Immature natural killer cell (primary cell): ENCODE measurements around the gene SORCS2. TPM values are rescaled to one million over a fixed set of nuclear protein-coding genes. Genes with fewer than 3 reads are reported as not detected.
A peak's percentile ranks its signal among the peaks of the same experiment; 100 is the strongest.

Experiments
- DNase-seq, 3 donors: peaks; one replicate each; pipeline ENCODE4 v3.0.0; 2022; ENCODE audit warnings: mixed read lengths in 1 of 3
- H3K27ac Mint-ChIP-seq, 6 donors: one replicate each; pipeline ENCODE4 v1.8.0; 2020; ENCODE audit warnings: mixed read lengths in 6 of 6, mild to moderate bottlenecking in 5 of 6, inconsistent platforms in 4 of 6, moderate library complexity in 3 of 6
- H3K27me3 Mint-ChIP-seq, 3 donors: one replicate each; pipeline ENCODE4 v1.8.0; 2020 to 2021; ENCODE audit warnings: low read depth in 3 of 3, mild to moderate bottlenecking in 3 of 3, mixed read lengths in 3 of 3, moderate library complexity in 3 of 3, inconsistent platforms in 1 of 3
- H3K36me3 Mint-ChIP-seq, 3 donors: one replicate each; pipeline ENCODE4 v1.8.0; 2020; ENCODE audit warnings: mixed read lengths in 3 of 3, inconsistent platforms in 2 of 3, mild to moderate bottlenecking in 2 of 3
- H3K4me1 Mint-ChIP-seq, 2 donors: one replicate each; pipeline ENCODE4 v1.8.0; 2020; ENCODE audit warnings: inconsistent platforms in 2 of 2, mild to moderate bottlenecking in 2 of 2, mixed read lengths in 2 of 2, moderate library complexity in 1 of 2
- H3K4me3 Mint-ChIP-seq, 5 donors: one replicate each; pipeline ENCODE4 v1.8.0; 2020; ENCODE audit warnings: mild to moderate bottlenecking in 5 of 5, mixed read lengths in 5 of 5, inconsistent platforms in 3 of 5, moderate library complexity in 3 of 5
- H3K9me3 Mint-ChIP-seq, 6 donors: one replicate each; pipeline ENCODE4 v1.8.0; 2020; ENCODE audit warnings: mild to moderate bottlenecking in 6 of 6, mixed read lengths in 6 of 6, inconsistent platforms in 4 of 6, moderate library complexity in 3 of 6
- polyA plus RNA-seq, 3 donors: library from polyadenylated mRNA; unstranded; fragments of 300-500 nt; fragmentation: Illumina TruSeq; gene quantifications; one replicate each; pipeline ENCODE4 v1.2.3, GENCODE V29; 2021

SORCS2 gene
- polyA plus RNA-seq, 3 donors from 2014 or later: 0.04 to 0.16 TPM; not detected in 1

DNA sequence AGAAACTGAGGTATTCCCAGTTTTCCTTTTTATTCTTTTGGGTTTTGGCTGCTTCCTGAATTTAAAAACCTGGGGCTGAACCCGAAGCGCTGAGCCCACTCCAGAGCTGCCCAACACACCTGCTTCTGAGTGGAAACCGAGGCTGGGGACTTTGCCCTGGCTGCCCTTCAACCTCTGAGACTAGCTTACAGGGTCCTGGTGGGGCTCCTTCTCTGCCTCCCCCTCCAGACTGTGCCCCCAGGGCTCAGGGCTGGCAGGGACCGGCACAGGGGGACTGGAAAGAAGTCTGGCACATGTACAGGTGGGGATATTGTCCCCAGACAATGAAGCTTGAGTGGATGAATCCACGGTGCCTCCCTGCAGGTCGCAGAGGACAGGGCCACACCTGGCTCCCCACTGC, 482.8 kb downstream of the SORCS2 start:
- H3K36me3 Mint-ChIP-seq: peaks cover 0 to 10% (median 6%) of the 10 kb centered on the region in 3 donors
- H3K27ac Mint-ChIP-seq: peak overlapping the region in 1 of 6 donors; percentile 59
- H3K27me3 Mint-ChIP-seq: peaks cover 0 to 8% (median 8%) of the 10 kb centered on the region in 3 donors
- no peak overlapping the region for H3K4me3 Mint-ChIP-seq
- H3K9me3 Mint-ChIP-seq: peaks cover 0 to 8% (median 0%) of the 10 kb centered on the region in 6 donors
- peaks cover 0 to 5% of the 10 kb centered on the region in 2 donors for H3K4me1 Mint-ChIP-seq
- DNase-seq: no peak

DNA sequence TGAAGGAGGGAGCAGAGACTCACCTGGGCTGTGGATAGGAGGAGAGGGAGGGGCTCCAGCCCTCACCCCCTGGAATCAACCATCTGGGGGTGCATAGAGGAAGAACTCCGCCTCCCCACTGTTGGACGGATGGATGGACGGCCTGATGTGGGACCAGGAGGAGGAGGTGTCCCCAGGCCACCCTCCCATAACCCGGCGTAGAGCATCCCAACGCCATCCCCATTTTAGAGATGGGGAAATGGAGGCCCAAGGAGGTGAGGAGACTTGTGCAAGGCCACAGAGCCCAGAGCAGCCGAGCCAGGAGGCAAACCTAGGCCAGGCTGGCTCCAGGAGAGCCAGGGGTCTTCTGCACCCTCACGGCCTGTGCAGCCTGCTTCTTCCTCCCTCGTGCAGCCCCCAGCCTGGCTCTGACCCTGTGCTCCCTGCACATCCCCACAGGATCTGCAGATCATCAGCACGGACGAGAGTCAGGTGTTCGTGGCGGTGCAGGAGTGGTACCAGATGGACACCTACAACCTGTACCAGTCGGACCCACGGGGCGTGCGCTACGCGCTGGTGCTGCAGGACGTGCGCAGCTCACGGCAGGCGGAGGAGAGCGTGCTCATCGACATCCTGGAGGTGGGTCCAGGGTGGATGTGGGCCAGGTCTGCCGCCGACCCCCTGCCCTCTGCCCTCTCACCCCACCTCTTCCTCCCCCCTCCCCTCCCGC, 483.4 kb downstream of the SORCS2 start:
- peaks cover 0 to 8% (median 0%) of the 10 kb centered on the region in 6 donors for H3K9me3 Mint-ChIP-seq
- H3K36me3 Mint-ChIP-seq: peaks cover 0 to 9% (median 6%) of the 10 kb centered on the region in 3 donors
- no peak for DNase-seq
- peaks cover 0 to 8% (median 8%) of the 10 kb centered on the region in 3 donors for H3K27me3 Mint-ChIP-seq
- peaks cover 0 to 5% of the 10 kb centered on the region in 2 donors for H3K4me1 Mint-ChIP-seq
- H3K4me3 Mint-ChIP-seq: no peak overlapping the region
- H3K27ac Mint-ChIP-seq: peak overlapping the region in 1 of 6 donors; percentile 45

DNA sequence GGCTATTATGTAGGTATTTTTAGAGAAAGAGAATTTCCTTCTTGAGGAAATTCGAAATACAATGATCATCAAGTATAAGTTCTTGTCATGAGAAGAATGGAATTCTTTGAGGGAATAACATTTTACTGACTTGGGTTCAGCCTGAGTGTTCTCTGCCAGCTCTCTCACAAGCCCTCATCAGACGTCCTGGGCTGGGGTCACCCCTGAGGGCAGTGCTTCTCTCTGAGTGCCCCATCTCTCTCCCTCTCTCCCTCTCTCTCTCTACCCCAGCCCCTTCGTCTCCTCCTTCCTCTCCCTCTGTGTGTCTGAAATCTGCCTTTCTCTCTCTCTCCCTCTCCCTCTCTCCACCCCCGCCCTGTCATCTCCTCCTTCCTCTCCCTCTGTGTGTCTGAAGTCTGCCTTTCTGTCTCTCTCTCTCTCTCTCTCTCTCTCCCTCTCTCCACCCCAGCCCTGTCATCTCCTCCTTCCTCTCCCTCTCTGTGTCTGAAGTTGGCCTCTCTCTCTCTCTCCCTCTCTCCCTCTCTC, 484.1 kb downstream of the SORCS2 start:
- no peak for DNase-seq
- H3K27ac Mint-ChIP-seq: peak overlapping the region in 5 of 6 donors; percentile 16 to 78 (median 55)

DNA sequence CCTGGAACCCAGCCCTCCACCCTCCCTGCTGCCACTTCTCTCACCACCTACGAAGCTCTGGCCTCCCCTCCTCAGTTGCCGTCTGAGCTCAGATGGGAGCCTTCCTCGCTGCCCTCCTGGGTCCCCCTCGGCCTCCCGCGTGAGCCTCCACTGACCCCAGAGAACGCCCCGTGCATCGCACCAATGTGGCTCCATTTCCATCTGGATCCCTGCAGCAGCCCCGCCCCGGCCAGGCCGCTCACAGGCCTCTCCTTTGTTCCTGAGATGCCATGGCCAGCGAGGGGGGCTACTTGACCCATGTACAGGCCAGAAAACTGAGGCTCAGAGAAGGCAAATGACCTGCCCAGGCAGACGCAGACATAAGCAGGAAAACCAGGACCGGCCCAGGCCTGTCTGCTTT, 484.7 kb downstream of the SORCS2 start:
- H3K4me1 Mint-ChIP-seq: peaks cover 0 to 5% of the 10 kb centered on the region in 2 donors
- H3K4me3 Mint-ChIP-seq: peak overlapping the region in 1 of 5 donors; percentile 58
- peaks cover 0 to 4% (median 0%) of the 10 kb centered on the region in 3 donors for H3K36me3 Mint-ChIP-seq
- H3K27ac Mint-ChIP-seq: peak overlapping the region in 2 of 6 donors; percentile 46 to 53
- H3K27me3 Mint-ChIP-seq: peaks cover 0 to 8% (median 5%) of the 10 kb centered on the region in 3 donors
- H3K9me3 Mint-ChIP-seq: no peaks in the 10 kb centered on the region
- DNase-seq: no peak

More for the DNA sequence above, 484.1 kb downstream of the SORCS2 start:
- Mint-ChIP-seq H3K4me3 (peak overlapping the region in 1 of 5 donors; percentile 10), H3K4me1 (peaks cover 0 to 5% of the 10 kb centered on the region in 2 donors), H3K9me3 (peaks cover 0 to 2% (median 0%) of the 10 kb centered on the region in 6 donors), H3K27me3 (peaks cover 0 to 8% (median 6%) of the 10 kb centered on the region in 3 donors), H3K36me3 (peaks cover 0 to 7% (median 2%) of the 10 kb centered on the region in 3 donors)

DNA sequence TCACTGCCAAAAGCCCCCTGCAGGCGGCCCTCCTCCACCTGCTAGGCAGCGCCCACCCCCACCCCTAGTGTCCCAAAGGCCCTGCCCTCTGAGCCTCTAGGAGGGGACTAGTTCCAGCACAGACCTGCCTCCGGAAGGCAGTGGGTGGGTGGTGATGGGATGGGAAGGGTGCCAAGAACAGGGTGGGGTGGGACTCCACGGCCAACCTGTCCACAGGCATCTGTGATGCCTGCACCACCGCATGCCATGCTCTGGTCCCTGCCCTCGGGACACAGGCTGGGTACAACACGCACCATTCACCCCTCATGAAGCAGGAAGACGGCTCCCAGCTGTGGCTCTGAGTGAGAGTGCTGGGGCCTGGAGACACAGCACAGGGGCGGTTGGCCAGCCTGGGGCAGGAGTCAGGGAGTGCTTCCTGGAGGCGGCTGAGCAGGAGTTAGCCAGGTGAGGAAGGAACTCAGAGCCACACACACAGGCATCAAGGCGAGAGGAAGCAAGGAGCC, 485.5 kb downstream of the SORCS2 start:
- Mint-ChIP-seq H3K27ac (peak overlapping the region in 2 of 6 donors; percentile 10 to 24), H3K36me3 (peaks cover 0 to 7% (median 0%) of the 10 kb centered on the region in 3 donors)

DNA sequence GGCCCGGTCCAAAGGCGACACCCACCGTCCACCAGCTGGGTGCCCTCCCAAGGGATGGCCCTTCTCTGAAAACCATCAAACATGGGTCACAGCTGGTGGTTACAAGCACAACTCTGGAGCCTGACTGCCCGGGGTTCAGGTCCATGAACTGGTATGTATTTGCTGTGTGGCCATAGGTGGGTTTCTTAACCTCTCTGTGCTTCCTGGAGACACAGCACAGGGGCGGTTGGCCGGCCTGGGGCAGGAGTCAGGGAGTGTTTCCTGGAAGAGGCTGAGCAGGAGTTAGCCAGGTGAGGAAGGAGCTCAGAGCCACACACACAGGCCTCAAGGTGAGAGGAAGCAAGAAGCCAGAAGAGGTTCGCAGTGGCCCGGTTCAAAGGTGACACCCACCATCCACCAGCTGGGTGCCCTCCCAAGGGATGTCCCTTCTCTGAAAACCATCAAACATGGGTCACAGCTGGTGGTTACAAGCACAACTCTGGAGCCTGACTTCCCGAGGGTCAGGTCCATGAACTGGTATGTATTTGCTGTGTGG, 486.0 kb downstream of the SORCS2 start:
- Mint-ChIP-seq H3K27ac (peak overlapping the region in 2 of 6 donors; percentile 10 to 56), H3K4me3 (no peak overlapping the region), H3K27me3 (peaks cover 0 to 6% (median 5%) of the 10 kb centered on the region in 3 donors), H3K9me3 (no peaks in the 10 kb centered on the region), H3K4me1 (peaks cover 0 to 5% of the 10 kb centered on the region in 2 donors), H3K36me3 (peaks cover 0 to 12% (median 0%) of the 10 kb centered on the region in 3 donors)
- DNase-seq: no peak

More for the DNA sequence above, 485.5 kb downstream of the SORCS2 start:
- H3K4me1 Mint-ChIP-seq: peaks cover 0 to 5% of the 10 kb centered on the region in 2 donors
- no peaks in the 10 kb centered on the region for H3K9me3 Mint-ChIP-seq
- no peak for DNase-seq
- peaks cover 0 to 8% (median 5%) of the 10 kb centered on the region in 3 donors for H3K27me3 Mint-ChIP-seq
- no peak overlapping the region for H3K4me3 Mint-ChIP-seq

DNA sequence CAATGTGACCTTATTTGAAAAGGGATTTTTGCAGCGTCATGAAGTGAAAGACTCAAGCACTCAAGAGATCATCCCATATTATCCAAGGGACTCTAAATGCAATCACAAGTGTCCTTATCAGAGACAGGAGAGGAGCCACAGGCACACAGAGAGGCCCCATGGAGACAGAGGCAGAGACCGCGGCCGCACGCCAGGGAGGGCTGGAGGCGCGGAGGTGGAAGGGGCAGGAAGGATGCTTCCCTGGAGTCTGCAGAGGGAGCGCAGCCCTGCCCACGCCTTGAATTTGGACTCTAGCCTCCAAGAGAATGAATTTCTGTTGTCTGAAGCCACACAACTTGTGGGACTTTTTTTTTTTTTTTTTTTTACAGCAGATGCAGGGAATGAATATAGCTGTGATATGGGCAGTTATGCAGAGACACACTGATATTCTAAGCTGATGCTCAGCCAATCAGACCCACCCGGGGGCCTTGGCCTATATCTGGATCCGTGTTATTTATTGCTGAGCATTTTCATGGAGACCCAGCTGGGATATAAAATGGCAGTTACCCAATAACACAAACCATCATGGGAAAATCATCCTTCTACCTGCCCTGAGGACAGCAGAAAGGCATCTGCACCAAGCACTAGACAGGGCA, 487.2 kb downstream of the SORCS2 start:
- no peaks in the 10 kb centered on the region for H3K9me3 Mint-ChIP-seq
- H3K27me3 Mint-ChIP-seq: peaks cover 0 to 6% (median 5%) of the 10 kb centered on the region in 3 donors
- no peak overlapping the region for H3K4me3 Mint-ChIP-seq
- H3K4me1 Mint-ChIP-seq: peaks cover 0 to 5% of the 10 kb centered on the region in 2 donors
- DNase-seq: no peak
- H3K36me3 Mint-ChIP-seq: peaks cover 0 to 12% (median 0%) of the 10 kb centered on the region in 3 donors
- H3K27ac Mint-ChIP-seq: no peak overlapping the region

DNA sequence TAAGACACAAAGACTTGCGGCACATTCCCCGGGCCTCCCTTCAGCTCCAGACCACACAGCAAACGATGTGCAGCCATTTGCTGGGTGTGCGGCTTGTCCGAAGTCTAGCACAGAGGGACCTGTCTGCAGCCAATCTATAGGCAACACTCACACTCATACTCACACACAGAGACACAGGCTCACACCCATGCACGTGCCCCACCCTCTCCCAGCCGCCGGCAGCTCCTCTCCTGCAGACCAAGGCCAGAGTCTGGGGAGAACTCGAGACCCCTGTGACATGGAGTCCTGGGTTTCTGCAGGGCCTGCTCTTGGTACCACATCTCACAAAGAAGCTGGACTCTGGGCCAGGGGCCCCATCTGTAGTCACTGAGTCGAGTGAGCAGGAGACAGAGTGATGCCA, 487.8 kb downstream of the SORCS2 start:
- no peak overlapping the region for H3K4me3 Mint-ChIP-seq
- DNase-seq: no peak
- peaks cover 0 to 12% (median 0%) of the 10 kb centered on the region in 3 donors for H3K36me3 Mint-ChIP-seq
- H3K4me1 Mint-ChIP-seq: peaks cover 0 to 5% of the 10 kb centered on the region in 2 donors
- H3K27ac Mint-ChIP-seq: no peak overlapping the region
- H3K9me3 Mint-ChIP-seq: no peaks in the 10 kb centered on the region
- H3K27me3 Mint-ChIP-seq: peaks cover under 1 to 6% (median 5%) of the 10 kb centered on the region in 3 donors

DNA sequence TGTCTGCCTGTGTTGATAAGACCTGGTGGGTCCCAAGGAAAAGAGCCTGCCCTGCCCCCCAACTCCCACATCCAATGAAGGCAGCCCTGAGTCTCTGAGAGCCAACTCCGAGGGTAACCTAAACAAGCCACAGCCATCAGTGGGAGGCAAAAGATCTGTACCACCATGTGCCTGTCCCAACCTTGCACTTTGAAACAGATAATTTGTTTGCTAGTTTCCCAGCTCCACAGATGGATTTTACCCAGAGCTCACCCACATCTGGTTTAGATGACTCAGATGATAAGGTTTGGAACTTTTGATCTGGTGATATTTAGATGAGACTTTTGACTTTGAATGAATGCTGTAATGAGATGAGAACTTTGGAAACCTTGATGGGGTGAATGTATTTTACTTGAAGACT, 488.4 kb downstream of the SORCS2 start:
- Mint-ChIP-seq H3K9me3 (no peaks in the 10 kb centered on the region), H3K4me3 (no peak overlapping the region), H3K27me3 (peaks cover 2 to 6% (median 5%) of the 10 kb centered on the region in 3 donors), H3K4me1 (peaks cover 0 to 3% of the 10 kb centered on the region in 2 donors), H3K36me3 (peaks cover 0 to 12% (median 0%) of the 10 kb centered on the region in 3 donors), H3K27ac (peak overlapping the region in 2 of 6 donors; percentile 19 to 35)
- no peak for DNase-seq

DNA sequence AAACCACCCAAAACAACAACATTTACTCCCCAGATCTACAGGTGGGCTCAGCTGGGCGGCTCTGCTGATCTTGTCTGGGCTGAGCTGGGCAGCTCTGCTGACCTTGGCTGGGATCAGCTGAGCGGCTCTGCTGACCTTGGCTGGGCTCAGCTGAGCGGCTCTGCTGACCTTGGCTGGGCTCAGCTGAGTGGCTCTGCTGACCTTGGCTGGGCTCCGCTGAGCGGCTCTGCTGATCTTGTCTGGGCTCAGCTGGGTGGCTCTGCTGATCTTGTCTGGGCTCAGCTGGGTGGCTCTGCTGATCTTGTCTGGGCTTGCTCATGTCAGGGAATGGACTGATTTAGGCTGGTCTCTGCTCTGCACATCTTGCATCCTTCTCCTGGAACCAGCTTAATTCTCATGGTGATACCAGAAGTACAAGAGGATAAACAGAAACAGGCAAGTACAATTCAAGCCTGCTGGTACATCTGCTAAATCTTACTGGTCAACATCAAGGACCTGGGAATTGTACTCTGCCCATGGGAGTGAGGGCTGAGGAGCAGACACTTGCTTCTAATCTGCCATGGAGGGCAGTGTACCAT, 490.9 kb downstream of the SORCS2 start:
- H3K9me3 Mint-ChIP-seq: no peaks in the 10 kb centered on the region

DNA sequence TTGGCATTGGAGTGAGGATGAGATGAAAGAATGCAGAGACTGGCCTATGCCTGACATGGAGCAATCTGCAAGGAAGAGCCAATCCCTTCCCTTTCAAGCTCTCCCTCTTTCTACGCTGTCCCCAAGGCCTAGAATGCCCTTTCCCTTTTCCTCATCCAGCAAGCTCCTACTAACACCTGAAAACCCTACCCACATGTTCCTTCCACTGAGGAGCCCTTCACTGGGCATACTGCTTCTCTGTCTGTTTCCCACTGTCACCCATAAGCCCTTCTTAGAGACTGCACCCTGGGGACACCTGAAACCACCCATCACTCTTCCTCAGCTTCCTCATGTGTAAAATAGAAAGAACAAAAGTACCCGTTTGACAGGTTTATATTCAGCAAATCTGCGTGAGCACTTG, 492.0 kb downstream of the SORCS2 start:
- Mint-ChIP-seq H3K36me3 (peaks cover 0 to 12% (median 0%) of the 10 kb centered on the region in 3 donors), H3K9me3 (no peaks in the 10 kb centered on the region), H3K4me1 (no peaks in the 10 kb centered on the region), H3K4me3 (no peak overlapping the region), H3K27ac (peak overlapping the region in 1 of 6 donors; percentile 69), H3K27me3 (peaks cover 0 to 2% (median 0%) of the 10 kb centered on the region in 3 donors)
- DNase-seq: no peak

More for the DNA sequence above, 490.9 kb downstream of the SORCS2 start:
- Mint-ChIP-seq H3K27me3 (peaks cover 0 to 2% (median 0%) of the 10 kb centered on the region in 3 donors), H3K27ac (peak overlapping the region in 2 of 6 donors; percentile 3 to 74), H3K4me1 (no peaks in the 10 kb centered on the region), H3K4me3 (no peak overlapping the region), H3K36me3 (peaks cover 0 to 12% (median 0%) of the 10 kb centered on the region in 3 donors)
- DNase-seq: no peak

DNA sequence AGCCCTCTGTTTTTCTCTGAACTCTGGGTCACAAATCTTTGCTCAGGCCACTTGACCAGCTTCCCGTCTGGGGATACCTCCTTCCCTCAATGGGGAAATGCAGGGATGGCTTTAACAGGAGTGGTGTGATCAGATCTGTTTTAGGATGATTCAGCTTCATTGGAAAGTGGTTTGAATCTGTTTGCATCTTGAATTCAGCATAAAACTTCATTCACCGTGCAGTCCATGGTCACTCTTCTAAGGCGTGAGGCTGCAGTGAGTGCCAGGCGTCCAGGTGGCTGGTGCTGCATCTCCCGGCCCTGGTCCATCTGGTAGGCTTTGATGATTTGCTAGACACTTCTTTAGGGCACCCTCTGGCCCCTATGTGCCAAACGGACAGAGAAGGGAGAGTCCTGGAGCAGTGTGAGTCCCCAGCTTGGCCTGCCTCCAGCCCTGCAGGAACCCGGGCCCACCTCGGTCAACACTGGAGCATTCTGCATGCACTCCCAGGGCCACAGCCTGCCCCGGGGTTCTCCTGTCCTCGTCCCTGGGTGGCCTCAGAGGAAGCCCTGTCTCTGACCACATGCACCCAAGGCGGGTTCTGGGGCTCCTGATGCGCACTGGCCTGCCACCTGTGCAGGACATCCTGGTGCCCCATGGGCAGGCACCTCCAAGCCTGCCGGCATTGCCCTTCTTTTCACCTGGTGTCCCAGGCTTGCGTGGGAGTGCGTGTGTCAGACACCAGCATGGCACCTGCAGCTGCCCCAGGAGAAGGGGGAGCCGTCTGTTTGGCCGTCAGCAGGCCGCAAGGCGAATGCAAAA, 493.9 kb downstream of the SORCS2 start:
- Mint-ChIP-seq H3K27me3 (peaks cover 0 to 3% (median 0%) of the 10 kb centered on the region in 3 donors), H3K36me3 (peaks cover 0 to 8% (median 0%) of the 10 kb centered on the region in 3 donors), H3K9me3 (no peaks in the 10 kb centered on the region), H3K4me3 (no peak overlapping the region), H3K27ac (peak overlapping the region in 1 of 6 donors; percentile 57), H3K4me1 (no peaks in the 10 kb centered on the region)
- no peak for DNase-seq
